ENCODE measurements around the gene SHROOM2. TPM values are rescaled to one million over a fixed set of nuclear protein-coding genes. Genes with fewer than 3 reads are reported as not detected.

SHROOM2 gene
- polyA plus RNA-seq, 1 experiment, result 1.1 TPM

GRCh38 chrX:9824554-9824953 is 38.3 kb downstream of the SHROOM2 start:
- no peaks in the 10 kb centered on the region for H3K36me3 ChIP-seq (ENCODE audit: control insufficient read depth, insufficient read depth, low read length)
- POLR2A ChIA-PET, result no interaction called here
- peaks cover 1% of the 10 kb centered on the region; the same call in 1 of the 2 replicates for H3K27me3 ChIP-seq (ENCODE audit: control insufficient read depth, insufficient read depth, low read length)
- CTCF ChIA-PET, result no interaction called here
- no peak for DNase-seq (ENCODE audit: low read depth)
- no peak overlapping the region for H3K4me3 ChIP-seq (ENCODE audit: low read depth, low read length)
- TF ChIP-seq CTCF (IDR thresholded peaks at IDR 0.05; ENCODE audit: insufficient read depth, low read depth, low read length), result no peak

- Histone ChIP-seq H3K4me3 (ENCODE audit: low read depth, low read length) (no peak overlapping the region), H3K36me3 (ENCODE audit: control insufficient read depth, insufficient read depth, low read length) (no peaks in the 10 kb centered on the region), H3K27me3 (ENCODE audit: control insufficient read depth, insufficient read depth, low read length) (peaks cover 1% of the 10 kb centered on the region; the same call in 1 of the 2 replicates)
- no peak for DNase-seq (ENCODE audit: low read depth)
- no peak for TF ChIP-seq CTCF (IDR thresholded peaks at IDR 0.05; ENCODE audit: insufficient read depth, low read depth, low read length)
- ChIA-PET CTCF (no interaction called here), POLR2A (no interaction called here)
Measured at GRCh38 chrX:9825129-9825790, 39.0 kb downstream of the SHROOM2 start.

- Histone ChIP-seq H3K4me3 (ENCODE audit: low read depth, low read length) (no peak overlapping the region), H3K36me3 (ENCODE audit: control insufficient read depth, insufficient read depth, low read length) (no peaks in the 10 kb centered on the region), H3K27me3 (ENCODE audit: control insufficient read depth, insufficient read depth, low read length) (peaks cover 1% of the 10 kb centered on the region; the same call in 1 of the 2 replicates)
- no peak for DNase-seq (ENCODE audit: low read depth)
- ChIA-PET CTCF (no interaction called here), POLR2A (no interaction called here)
- no peak for TF ChIP-seq CTCF (IDR thresholded peaks at IDR 0.05; ENCODE audit: insufficient read depth, low read depth, low read length)
Measured at GRCh38 chrX:9825966-9826365, 39.7 kb downstream of the SHROOM2 start.

- Histone ChIP-seq H3K27me3 (ENCODE audit: control insufficient read depth, insufficient read depth, low read length) (peaks cover 1% of the 10 kb centered on the region; the same call in 1 of the 2 replicates), H3K36me3 (ENCODE audit: control insufficient read depth, insufficient read depth, low read length) (no peaks in the 10 kb centered on the region), H3K4me3 (ENCODE audit: low read depth, low read length) (no peak overlapping the region)
- CTCF ChIA-PET, result no interaction called here
- no peak for DNase-seq (ENCODE audit: low read depth)
- no peak for TF ChIP-seq CTCF (IDR thresholded peaks at IDR 0.05; ENCODE audit: insufficient read depth, low read depth, low read length)
- POLR2A ChIA-PET, result no interaction called here
Measured at GRCh38 chrX:9829308-9830267, 43.4 kb downstream of the SHROOM2 start.

GRCh38 chrX:9832811-9833210 is 46.6 kb downstream of the SHROOM2 start:
- H3K27me3 ChIP-seq (ENCODE audit: control insufficient read depth, insufficient read depth, low read length), result no peaks in the 10 kb centered on the region
- ChIA-PET POLR2A (no interaction called here), CTCF (no interaction called here)
- no peak for TF ChIP-seq CTCF (IDR thresholded peaks at IDR 0.05; ENCODE audit: insufficient read depth, low read depth, low read length)
- H3K4me3 ChIP-seq (ENCODE audit: low read depth, low read length), result no peak overlapping the region
- no peaks in the 10 kb centered on the region for H3K36me3 ChIP-seq (ENCODE audit: control insufficient read depth, insufficient read depth, low read length)
- DNase-seq (ENCODE audit: low read depth), result no peak
